H9 (cell line): ENCODE results near the gene ZHX3. TPM values are rescaled to one million over a fixed set of nuclear protein-coding genes. Genes with fewer than 3 reads are reported as not detected.

ENCODE experiments used
- DNase-seq: peaks from one replicate; pipeline ENCODE4 v3.0.0-alpha.2; 2017
- H2AFZ ChIP-seq: one replicate; pipeline ENCODE4 v1.6.1; 2013; ENCODE audit warnings: mild to moderate bottlenecking, low read length, control low read depth, moderate library complexity
- H2AK5ac ChIP-seq: 2 replicates; pipeline ENCODE4 v1.6.1; 2013; ENCODE audit warnings: low read length, control low read depth, mixed read lengths; ENCODE audit not compliant: insufficient read length
- H2BK120ac ChIP-seq: one replicate; pipeline ENCODE4 v1.6.1; 2013; ENCODE audit warnings: low read depth, mild to moderate bottlenecking, low read length, control low read depth, inconsistent platforms; ENCODE audit not compliant: poor library complexity, severe bottlenecking
- H2BK12ac ChIP-seq: 2 replicates; pipeline ENCODE4 v1.6.1; 2013; ENCODE audit warnings: low read length, control low read depth, mixed read lengths, low read depth; ENCODE audit not compliant: insufficient read length
- H2BK15ac ChIP-seq: 2 replicates; pipeline ENCODE4 v1.6.1; 2013; ENCODE audit warnings: low read depth, low read length, control low read depth
- H2BK20ac ChIP-seq: one replicate; pipeline ENCODE4 v1.6.1; 2013; ENCODE audit warnings: low read depth, mild to moderate bottlenecking, low read length, control low read depth, inconsistent platforms; ENCODE audit not compliant: poor library complexity, severe bottlenecking
- H2BK5ac ChIP-seq: 2 replicates; pipeline ENCODE4 v1.6.1; 2013; ENCODE audit warnings: low read length, control low read depth, mixed read lengths; ENCODE audit not compliant: insufficient read length
- H3K14ac ChIP-seq: 2 replicates; pipeline ENCODE4 v1.6.1; 2013; ENCODE audit warnings: low read length, control low read depth; ENCODE audit not compliant: insufficient read depth
- H3K18ac ChIP-seq: 2 replicates; pipeline ENCODE4 v1.6.1; 2013; ENCODE audit warnings: low read depth, mild to moderate bottlenecking, mixed read lengths, low read length, control low read depth; ENCODE audit not compliant: insufficient read length
- H3K23ac ChIP-seq: 2 replicates; pipeline ENCODE4 v1.6.1; 2013; ENCODE audit warnings: low read length, control low read depth, mixed read lengths, low read depth; ENCODE audit not compliant: insufficient read length
- H3K23me2 ChIP-seq: 2 replicates; pipeline ENCODE4 v1.6.1; 2013; ENCODE audit warnings: low read depth, mild to moderate bottlenecking, mixed read lengths, low read length, control low read depth; ENCODE audit not compliant: insufficient read length, poor library complexity, severe bottlenecking
- H3K27ac ChIP-seq: 2 replicates; pipeline ENCODE4 v1.5.1; 2013; ENCODE audit warnings: low read length, control low read depth, mixed read lengths, low read depth; ENCODE audit not compliant: insufficient read length
- H3K27me3 ChIP-seq: 2 replicates; pipeline ENCODE4 v1.6.1; 2013; ENCODE audit warnings: low read length, control low read depth, inconsistent platforms; ENCODE audit not compliant: insufficient read depth
- H3K4ac ChIP-seq: 2 replicates; pipeline ENCODE4 v1.6.1; 2013; ENCODE audit warnings: low read depth, mild to moderate bottlenecking, control low read depth, inconsistent platforms, low read length, moderate library complexity
- H3K4me1 ChIP-seq: 2 replicates; pipeline ENCODE4 v1.6.1; 2013; ENCODE audit warnings: low read length, control low read depth, inconsistent platforms; ENCODE audit not compliant: insufficient read depth
- H3K4me2 ChIP-seq: 2 replicates; pipeline ENCODE4 v1.6.1; 2013; ENCODE audit warnings: low read length, control low read depth, mixed read lengths; ENCODE audit not compliant: insufficient read length, insufficient read depth
- H3K56ac ChIP-seq: 2 replicates; pipeline ENCODE4 v1.6.1; 2013; ENCODE audit warnings: low read depth, mild to moderate bottlenecking, mixed read lengths, low read length, control low read depth; ENCODE audit not compliant: insufficient read length
- H3K79me1 ChIP-seq: 2 replicates; pipeline ENCODE4 v1.6.1; 2013; ENCODE audit warnings: low read depth, mild to moderate bottlenecking, moderate library complexity, low read length, control low read depth, inconsistent platforms; ENCODE audit not compliant: insufficient read depth, poor library complexity, severe bottlenecking
- H3K79me2 ChIP-seq: 2 replicates; pipeline ENCODE4 v1.6.1; 2013; ENCODE audit warnings: low read length, control low read depth, inconsistent platforms; ENCODE audit not compliant: insufficient read depth
- H3K9ac ChIP-seq: 2 replicates; pipeline ENCODE4 v1.6.1; 2013; ENCODE audit warnings: low read length, control low read depth, mixed read lengths; ENCODE audit not compliant: insufficient read length; ENCODE audit errors: extremely low read depth
- H3K9me3 ChIP-seq: one replicate; pipeline ENCODE4 v1.6.1; 2013; ENCODE audit warnings: low read depth, low read length, inconsistent platforms; ENCODE audit not compliant: control insufficient read depth
- H3T11ph ChIP-seq: one replicate; pipeline ENCODE4 v1.6.1; 2013; ENCODE audit warnings: mild to moderate bottlenecking, low read length, control low read depth, inconsistent platforms
- H4K20me1 ChIP-seq: one replicate; pipeline ENCODE4 v1.6.1; 2013; ENCODE audit not compliant: control insufficient read depth, insufficient read length, insufficient read depth
- H4K5ac ChIP-seq: 2 replicates; pipeline ENCODE4 v1.6.1; 2013; ENCODE audit warnings: low read depth, mild to moderate bottlenecking, mixed read lengths, low read length, control low read depth; ENCODE audit not compliant: insufficient read length
- H4K8ac ChIP-seq: replicated peaks from 2 replicates; pipeline ENCODE4 v1.6.1; 2013; ENCODE audit warnings: low read length, control low read depth, mixed read lengths, low read depth; ENCODE audit not compliant: insufficient read length
- H4K91ac ChIP-seq: 2 replicates; pipeline ENCODE4 v1.6.1; 2013; ENCODE audit warnings: low read depth, mild to moderate bottlenecking, moderate library complexity, mixed read lengths, low read length, control low read depth; ENCODE audit not compliant: insufficient read length
- H3K27ac Mint-ChIP-seq, 3 experiments: 2 replicates in 2 of 3; 3 replicates in 1 of 3; pipeline ENCODE4 v1.8.0; 2020 to 2021; ENCODE audit warnings: mixed read lengths in 3 of 3, mild to moderate bottlenecking in 1 of 3, moderate library complexity in 1 of 3
- H3K27me3 Mint-ChIP-seq: 2 replicates; pipeline ENCODE4 v1.8.0; 2021; ENCODE audit warnings: low read depth, mild to moderate bottlenecking, moderate library complexity, mixed read lengths
- H3K36me3 Mint-ChIP-seq, 3 experiments: 2 replicates in 2 of 3; 3 replicates in 1 of 3; pipeline ENCODE4 v1.8.0; 2020 to 2021; ENCODE audit warnings: low read depth in 3 of 3, mixed read lengths in 3 of 3; ENCODE audit not compliant: insufficient read depth in 1 of 3
- H3K4me1 Mint-ChIP-seq, 2 experiments: 2 replicates each; pipeline ENCODE4 v1.8.0; 2020; ENCODE audit warnings: mixed read lengths in 2 of 2
- H3K4me3 Mint-ChIP-seq, 2 experiments: 2 replicates in 1 of 2; 3 replicates in 1 of 2; pipeline ENCODE4 v1.8.0; 2020 to 2021; ENCODE audit warnings: mild to moderate bottlenecking in 2 of 2, mixed read lengths in 2 of 2, moderate library complexity in 1 of 2
- H3K9me3 Mint-ChIP-seq, 2 experiments: 2 replicates in 1 of 2; 3 replicates in 1 of 2; pipeline ENCODE4 v1.8.0; 2020; ENCODE audit warnings: mild to moderate bottlenecking in 2 of 2, mixed read lengths in 2 of 2, moderate library complexity in 1 of 2
- WGBS: extraction: QIAGEN DNeasy Blood & Tissue Kit; methylation state at CpG from one replicate; pipeline ENCODE4 v1.1.7; 2013; ENCODE audit warnings: missing lambda C conversion rate, low lambda C conversion rate, mixed read lengths; ENCODE audit not compliant: insufficient read length; ENCODE audit errors: extremely low coverage; 5-methylcytosine and 5-hydroxymethylcytosine counted together
- total RNA-seq: library from RNA; stranded (reverse); gene quantifications from 2 replicates; pipeline ENCODE4 v1.2.1, GENCODE V29; 2021
- TF ChIP-seq, protein P1 (sequence below): fragments of 200-600 bp; sonication (generic); conservative IDR thresholded peaks from 3 replicates; pipeline ENCODE4 v1.8.0; 2021; ENCODE audit warnings: antibody characterized with exemption, mild to moderate bottlenecking

ZHX3 gene
- total RNA-seq, 1 experiment from 2014 or later: 4.4 TPM

GRCh38 chr20:41358717-41359116 is 41.2 kb upstream of the ZHX3 start:
- no peak overlapping the region for H2BK12ac ChIP-seq
- no peak overlapping the region for H2BK20ac ChIP-seq
- no peaks in the 10 kb centered on the region for H4K20me1 ChIP-seq
- H3T11ph ChIP-seq: no peak overlapping the region
- H2AK5ac ChIP-seq: no peak overlapping the region
- H3K79me1 ChIP-seq: no peaks in the 10 kb centered on the region
- Mint-ChIP-seq H3K4me3 (no peak overlapping the region), H3K4me1 (0 out of 4 replicates have a peak, but pooled peaks cover 0 to 3% of the 10 kb centered on the region in 2 experiments), H3K27me3 (no peaks in the 10 kb centered on the region), H3K27ac (peak overlapping the region in 1 of 3 experiments; percentile 65; a peak in 1 of 7 replicates), H3K9me3 (no peaks in the 10 kb centered on the region), H3K36me3 (peaks cover 0 to 4% (median 3%) of the 10 kb centered on the region in 3 experiments; a peak in 2 of 7 replicates)
- no peak overlapping the region for H2BK120ac ChIP-seq
- H2AFZ ChIP-seq: no peak overlapping the region
- no peak overlapping the region for H3K14ac ChIP-seq
- H2BK5ac ChIP-seq: no peak overlapping the region
- H3K23ac ChIP-seq: no peak overlapping the region
- H2BK15ac ChIP-seq: no peak overlapping the region
- H4K8ac ChIP-seq: no peak overlapping the region
- H3K9me3 ChIP-seq: no peaks in the 10 kb centered on the region
- H3K4me2 ChIP-seq: no peak overlapping the region
- H4K91ac ChIP-seq: no peak overlapping the region
- no peaks in the 10 kb centered on the region for H3K27me3 ChIP-seq
- H4K5ac ChIP-seq: no peak overlapping the region
- no CpG with 5 or more reads among the region's 7 CpGs for WGBS
- H3K18ac ChIP-seq: no peak overlapping the region
- no peaks in the 10 kb centered on the region for H3K79me2 ChIP-seq
- TF ChIP-seq, protein P1, sequence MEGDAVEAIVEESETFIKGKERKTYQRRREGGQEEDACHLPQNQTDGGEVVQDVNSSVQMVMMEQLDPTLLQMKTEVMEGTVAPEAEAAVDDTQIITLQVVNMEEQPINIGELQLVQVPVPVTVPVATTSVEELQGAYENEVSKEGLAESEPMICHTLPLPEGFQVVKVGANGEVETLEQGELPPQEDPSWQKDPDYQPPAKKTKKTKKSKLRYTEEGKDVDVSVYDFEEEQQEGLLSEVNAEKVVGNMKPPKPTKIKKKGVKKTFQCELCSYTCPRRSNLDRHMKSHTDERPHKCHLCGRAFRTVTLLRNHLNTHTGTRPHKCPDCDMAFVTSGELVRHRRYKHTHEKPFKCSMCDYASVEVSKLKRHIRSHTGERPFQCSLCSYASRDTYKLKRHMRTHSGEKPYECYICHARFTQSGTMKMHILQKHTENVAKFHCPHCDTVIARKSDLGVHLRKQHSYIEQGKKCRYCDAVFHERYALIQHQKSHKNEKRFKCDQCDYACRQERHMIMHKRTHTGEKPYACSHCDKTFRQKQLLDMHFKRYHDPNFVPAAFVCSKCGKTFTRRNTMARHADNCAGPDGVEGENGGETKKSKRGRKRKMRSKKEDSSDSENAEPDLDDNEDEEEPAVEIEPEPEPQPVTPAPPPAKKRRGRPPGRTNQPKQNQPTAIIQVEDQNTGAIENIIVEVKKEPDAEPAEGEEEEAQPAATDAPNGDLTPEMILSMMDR: no peak
- H3K23me2 ChIP-seq: no peaks in the 10 kb centered on the region
- no peak overlapping the region for H3K56ac ChIP-seq
- peak; percentile 24 for DNase-seq
- H3K27ac ChIP-seq: no peak overlapping the region
- H3K9ac ChIP-seq: no peak overlapping the region
- H3K4me1 ChIP-seq: no peaks in the 10 kb centered on the region
- H3K4ac ChIP-seq: no peak overlapping the region
